ENCODE results near the gene ZNF385A.

ZNF385A gene

GRCh38 chr12:54331461-54331860 lies 53.1 kb downstream of the ZNF385A start:
- no peak overlapping the region for H3K4me3 ChIP-seq (ENCODE audit: low read depth, low read length)
- TF ChIP-seq CTCF (IDR thresholded peaks at IDR 0.05; ENCODE audit: borderline replicate concordance, insufficient read depth, low read depth, low read length) = no peak

DNA sequence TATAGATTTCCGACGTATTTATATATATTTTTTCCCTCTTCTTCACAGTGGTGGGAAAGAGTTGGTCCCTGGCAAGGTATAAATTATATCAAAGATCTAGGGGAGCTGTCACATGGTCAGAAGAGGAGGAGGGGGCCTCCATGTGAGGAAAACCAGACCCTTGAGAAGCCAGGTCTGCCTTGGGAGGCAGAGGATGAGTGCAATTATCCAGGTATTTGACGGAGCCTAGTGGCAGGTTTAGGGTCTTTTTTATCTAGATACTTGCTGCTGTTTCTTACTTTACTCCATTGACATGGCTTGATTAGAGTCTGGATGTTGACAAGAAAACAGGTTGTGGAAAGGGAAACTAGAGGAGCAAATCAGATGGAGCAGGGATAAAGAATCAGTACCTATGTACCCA lies 54.1 kb downstream of the ZNF385A start:
- no peak overlapping the region for H3K4me3 ChIP-seq (ENCODE audit: low read depth, low read length)
- no peak for TF ChIP-seq CTCF (IDR thresholded peaks at IDR 0.05; ENCODE audit: borderline replicate concordance, insufficient read depth, low read depth, low read length)

GRCh38 chr12:54329759-54330158 lies 54.8 kb downstream of the ZNF385A start:
- TF ChIP-seq CTCF (IDR thresholded peaks at IDR 0.05; ENCODE audit: borderline replicate concordance, insufficient read depth, low read depth, low read length) = no peak
- no peak overlapping the region for H3K4me3 ChIP-seq (ENCODE audit: low read depth, low read length)

DNA sequence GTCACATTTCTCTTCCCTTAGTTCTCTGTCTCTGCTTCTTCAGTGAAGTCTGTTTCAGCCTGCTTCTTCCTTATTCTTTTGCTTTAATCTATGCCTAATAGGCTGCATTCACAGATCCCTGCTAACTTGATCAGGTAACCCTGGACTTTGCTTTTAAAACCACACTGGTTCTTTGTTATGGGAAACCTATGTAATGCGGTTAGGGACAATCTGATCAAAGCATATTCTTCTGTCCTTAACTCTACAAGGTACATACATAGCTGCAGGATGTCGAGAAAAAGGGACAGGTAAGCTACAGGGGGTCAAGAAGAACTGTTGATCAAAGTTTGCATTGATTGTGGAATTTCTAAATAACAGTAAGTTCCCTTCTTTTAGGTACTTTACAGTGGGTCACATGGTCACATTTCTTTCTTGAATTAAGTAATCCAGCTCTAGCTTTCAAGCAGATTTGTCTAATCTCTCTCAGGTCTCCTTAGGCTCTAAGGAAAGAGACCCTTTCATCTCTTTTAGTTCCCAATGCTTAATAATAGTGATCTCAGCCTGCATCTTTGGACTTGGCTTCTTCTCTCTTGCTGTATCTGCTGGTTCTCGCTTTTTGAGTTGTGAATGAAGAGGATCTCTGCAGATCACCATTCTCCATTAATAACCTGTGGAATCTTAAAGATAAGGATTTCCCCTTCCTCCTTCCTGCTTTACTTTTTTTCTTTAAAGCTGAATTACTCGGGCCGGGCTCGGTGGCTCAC lies 55.8 kb downstream of the ZNF385A start:
- no peak overlapping the region for H3K4me3 ChIP-seq (ENCODE audit: low read depth, low read length)
- TF ChIP-seq CTCF (IDR thresholded peaks at IDR 0.05; ENCODE audit: borderline replicate concordance, insufficient read depth, low read depth, low read length) = no peak

DNA sequence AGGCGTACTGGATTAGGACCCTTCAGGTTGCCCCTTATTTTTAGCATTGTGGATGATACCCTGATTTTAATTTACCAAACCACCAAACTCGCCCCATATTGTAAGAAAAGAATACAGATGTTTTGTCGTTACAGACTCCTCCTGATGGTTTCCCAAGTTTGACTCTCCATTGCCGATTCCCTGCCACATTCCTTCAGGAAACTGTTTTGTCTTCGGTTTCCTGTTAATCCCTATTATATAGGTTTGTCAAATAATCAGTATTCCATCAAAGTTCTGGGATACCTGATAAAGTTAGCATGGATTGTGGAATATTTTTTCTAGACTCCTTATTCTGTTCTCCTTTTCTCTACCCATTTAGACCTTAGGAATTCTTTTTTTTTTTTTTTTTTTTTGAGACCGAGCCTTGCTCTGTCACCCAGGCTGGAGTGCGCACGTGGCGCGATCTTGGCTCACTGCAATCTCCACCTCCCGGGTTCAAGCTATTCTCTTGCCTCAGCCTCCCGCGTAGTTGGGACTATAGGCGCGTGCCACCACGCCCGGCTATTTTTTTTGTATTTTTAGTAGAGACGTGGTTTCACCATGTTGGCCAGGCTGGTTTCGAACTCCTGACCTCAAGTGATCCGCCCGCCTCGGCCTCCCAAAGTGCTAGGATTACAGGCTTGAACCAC lies 59.0 kb downstream of the ZNF385A start:
- peak overlapping the region; percentile 79 for H3K4me3 ChIP-seq (ENCODE audit: low read depth, low read length)

- H3K4me3 ChIP-seq (ENCODE audit: low read depth, low read length) = peak within 1 kb of the TSS; percentile 79
These were observed 59.7 kb downstream of the ZNF385A start, which contains the start of gene COPZ1 for GRCh38 chr12:54324617-54325441. COPZ1 (plus strand) TSS chr12:54325131; CDS start chr12:54325164, 33 bp downstream.

More at GRCh38 chr12:54324617-54325441, 59.7 kb downstream of the ZNF385A start, which contains the start of gene COPZ1:
- peak; percentile 73 for TF ChIP-seq CTCF (IDR thresholded peaks at IDR 0.05; ENCODE audit: borderline replicate concordance, insufficient read depth, low read depth, low read length)

Data from GM12875 (cell line).